ENCODE results near the gene LINGO1.

The LINGO1 gene

GRCh38 chr15:77567202-77567601 lies 65.5 kb downstream of the LINGO1 start:
- DNase-seq = no peak

GRCh38 chr15:77566092-77566491 lies 66.6 kb downstream of the LINGO1 start:
- DNase-seq = no peak

DNA sequence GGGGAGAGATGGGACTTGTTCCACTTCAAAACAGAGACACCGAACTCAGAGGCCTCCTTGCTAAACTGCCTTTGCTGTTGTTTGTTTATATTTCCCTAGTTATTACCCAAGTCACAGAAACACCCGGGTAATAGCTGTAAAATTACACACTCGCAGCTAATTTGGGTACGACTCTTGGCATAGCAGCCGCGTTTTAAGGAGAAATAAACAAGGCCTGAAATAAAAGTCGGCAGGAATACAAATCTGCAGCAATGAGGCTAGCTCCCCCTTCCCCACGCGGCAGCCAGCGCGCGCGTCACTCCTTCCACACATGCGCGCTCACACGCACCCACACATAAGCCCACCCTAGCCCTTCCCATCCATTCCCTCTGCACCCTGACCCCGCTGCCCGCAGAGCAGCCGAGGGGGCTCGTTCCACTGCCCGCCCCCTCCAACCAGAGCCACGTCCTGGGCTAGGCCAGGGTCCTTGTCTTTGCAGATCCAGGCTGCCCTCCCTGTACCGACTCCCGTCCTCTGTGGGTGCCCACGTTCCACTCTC lies 67.3 kb downstream of the LINGO1 start:
- DNase-seq = no peak

GRCh38 chr15:77564938-77565337 lies 67.8 kb downstream of the LINGO1 start:
- DNase-seq = no peak

GRCh38 chr15:77564341-77564740 lies 68.4 kb downstream of the LINGO1 start:
- DNase-seq = no peak

DNA sequence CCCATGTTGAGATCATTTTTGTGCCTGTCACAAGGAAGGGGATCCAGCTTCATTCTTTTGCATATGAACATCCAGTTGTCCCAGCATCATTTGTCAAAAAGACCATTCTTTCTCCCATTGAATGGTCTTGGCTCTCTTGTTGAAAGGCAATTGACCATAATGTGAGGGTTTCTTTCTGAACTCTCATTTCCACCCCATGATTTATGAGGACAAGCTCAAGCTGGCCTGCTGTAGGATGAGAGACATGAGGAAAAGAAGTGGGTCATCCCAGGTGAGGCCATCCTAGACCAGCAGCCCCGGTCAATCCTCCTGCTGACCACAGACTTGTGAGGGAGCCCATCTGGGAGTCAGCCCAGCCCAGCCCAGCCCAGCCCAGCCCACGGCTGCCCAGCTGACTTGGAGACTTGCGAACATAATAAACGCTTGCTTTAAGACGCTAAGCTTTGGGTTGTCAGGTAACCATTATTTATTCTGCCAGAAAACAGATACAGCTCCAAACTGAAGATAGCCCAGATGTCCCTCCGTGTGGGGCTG lies 69.0 kb downstream of the LINGO1 start:
- DNase-seq = no peak
